NCI-H345 treated with DMSO at 0.1 percent for 48 hours (cell line): ENCODE data around the gene SMARCAL1.
A peak's percentile ranks its signal among the peaks of the same experiment; 100 is the strongest.
"Not testable (repeated sequence)": the region's sequence is repeated elsewhere in the genome, so short reads cannot be mapped to it uniquely, and the experiment has no call there.

Source experiments
- DNase-seq: peaks from one replicate; lab custom pipeline; 2025; ENCODE audit not compliant: unreplicated experiment; lab: John Stamatoyannopoulos, UW

The SMARCAL1 gene

DNA sequence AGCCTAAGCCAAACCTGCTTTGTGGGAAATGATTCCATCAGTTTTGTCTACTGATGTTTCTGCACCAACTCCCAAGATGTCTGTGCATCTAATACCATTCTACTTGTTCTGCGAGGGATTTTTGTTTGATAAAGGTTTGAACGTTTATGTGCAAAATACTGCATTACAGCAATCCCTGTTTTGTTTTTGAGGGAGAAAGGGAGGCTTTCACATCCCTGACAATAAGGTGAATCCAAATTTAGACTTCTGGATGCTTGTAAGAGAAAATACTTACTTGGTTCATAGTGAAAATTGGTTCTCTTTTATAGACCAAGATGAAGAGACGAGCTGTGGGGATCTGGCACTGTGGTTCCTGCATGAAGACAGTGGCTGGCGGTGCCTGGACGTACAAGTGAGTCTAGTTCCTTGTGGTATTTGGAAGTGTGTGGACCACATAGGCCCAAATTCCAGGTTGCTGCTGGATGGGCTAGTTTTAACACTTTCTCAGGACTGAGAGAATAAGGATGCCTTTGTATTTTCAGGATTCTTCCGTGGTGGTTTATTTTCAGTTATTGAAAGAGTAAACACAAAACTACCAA, 87.4 kb downstream of the SMARCAL1 start:
- DNase-seq, result no peak

DNA sequence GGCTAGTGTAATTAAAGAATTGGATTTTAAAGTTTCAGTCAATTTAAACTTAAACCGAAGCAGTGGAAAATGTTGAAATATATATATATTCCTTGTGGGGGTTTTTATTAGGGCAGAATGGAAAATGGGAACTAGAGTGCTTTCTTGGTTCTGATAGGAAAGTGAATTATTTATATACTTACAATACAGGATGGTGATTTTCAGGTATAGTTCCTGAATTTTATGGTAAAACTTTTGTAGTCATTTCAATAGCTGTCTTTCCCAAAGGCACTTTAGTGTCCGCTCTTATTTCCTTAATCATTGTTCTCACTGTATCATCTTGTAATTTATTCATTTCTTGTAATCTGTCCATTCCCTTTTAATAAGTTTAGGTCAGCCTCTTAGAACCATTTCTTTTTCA, 88.3 kb downstream of the SMARCAL1 start:
- no peak for DNase-seq

DNA sequence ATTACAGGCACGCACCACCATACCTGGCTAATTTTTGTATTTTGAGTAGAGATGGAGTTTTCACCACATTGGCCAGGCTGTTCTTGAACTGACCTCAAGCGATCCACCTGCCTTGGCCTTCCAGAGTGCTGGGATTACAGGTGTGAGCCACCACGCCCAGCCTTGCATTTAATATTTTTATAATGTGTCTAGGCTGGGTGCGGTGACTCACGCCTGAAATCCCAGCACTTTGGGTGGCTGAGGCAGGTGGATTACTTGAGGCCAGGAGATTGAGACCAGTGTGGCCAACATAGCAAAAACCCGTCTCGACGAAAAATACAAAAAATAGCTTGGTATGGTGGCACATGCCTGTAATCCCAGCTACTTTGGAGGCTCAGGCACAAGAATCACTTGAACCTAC, 89.6 kb downstream of the SMARCAL1 start:
- no peak for DNase-seq

DNA sequence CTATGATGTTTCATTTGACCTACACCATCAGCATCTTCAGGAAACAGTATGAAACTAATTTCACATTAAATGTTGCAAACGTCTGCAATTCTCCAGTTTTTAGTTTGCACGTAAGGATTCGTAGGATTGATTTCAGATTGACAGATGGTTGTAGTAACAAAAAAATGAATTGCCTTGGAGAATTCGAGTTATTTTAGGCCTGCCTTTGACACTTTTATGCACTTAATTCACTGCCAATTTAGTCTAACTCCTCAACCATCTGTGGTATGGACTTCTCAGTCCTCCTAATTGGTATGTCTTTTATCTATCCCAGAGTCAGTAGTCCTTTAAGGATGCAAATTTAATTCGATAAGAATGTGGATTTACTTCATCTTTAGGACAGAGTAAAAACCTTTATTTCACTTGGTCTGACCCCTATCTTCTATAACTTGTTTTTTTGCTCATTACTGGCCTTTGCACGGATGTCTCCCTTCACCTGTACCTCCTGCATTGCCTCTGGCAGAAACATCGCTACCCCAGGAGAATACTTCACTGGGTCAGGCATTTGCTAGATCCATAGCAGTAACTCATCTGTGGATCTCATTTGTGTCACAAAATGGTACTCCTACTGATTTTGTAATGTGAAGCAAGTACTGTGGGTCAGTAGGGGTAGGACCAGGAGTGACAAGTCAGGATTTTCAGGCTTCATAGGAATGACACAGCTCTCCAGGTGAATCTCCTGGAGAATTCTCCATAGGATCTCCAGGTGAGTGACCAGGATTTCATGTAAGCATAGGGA, 90.3 kb downstream of the SMARCAL1 start:
- DNase-seq, result no peak

DNA sequence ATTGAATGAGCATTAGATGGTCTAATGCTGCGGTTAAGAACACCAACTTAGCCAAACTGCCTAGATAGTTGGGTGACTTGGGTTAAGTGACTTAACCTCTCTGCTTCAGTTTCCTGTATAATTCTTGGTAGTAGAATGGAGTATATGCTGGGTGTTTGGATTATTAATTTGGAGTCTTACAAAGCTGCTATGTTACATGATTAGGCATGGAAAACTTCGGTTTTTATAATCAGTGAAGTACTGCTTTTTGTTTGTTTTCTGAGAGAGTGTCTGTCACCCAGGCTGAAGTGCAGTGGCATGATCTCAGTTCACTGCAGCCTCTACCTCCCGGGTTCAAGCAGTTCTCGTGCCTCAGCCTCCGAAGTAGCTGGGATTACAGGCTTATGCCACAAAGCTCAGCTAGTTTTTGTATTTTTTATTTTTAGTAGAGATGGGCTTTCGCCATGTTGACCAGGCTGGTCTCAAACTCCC, 90.9 kb downstream of the SMARCAL1 start:
- DNase-seq, result no peak

DNA sequence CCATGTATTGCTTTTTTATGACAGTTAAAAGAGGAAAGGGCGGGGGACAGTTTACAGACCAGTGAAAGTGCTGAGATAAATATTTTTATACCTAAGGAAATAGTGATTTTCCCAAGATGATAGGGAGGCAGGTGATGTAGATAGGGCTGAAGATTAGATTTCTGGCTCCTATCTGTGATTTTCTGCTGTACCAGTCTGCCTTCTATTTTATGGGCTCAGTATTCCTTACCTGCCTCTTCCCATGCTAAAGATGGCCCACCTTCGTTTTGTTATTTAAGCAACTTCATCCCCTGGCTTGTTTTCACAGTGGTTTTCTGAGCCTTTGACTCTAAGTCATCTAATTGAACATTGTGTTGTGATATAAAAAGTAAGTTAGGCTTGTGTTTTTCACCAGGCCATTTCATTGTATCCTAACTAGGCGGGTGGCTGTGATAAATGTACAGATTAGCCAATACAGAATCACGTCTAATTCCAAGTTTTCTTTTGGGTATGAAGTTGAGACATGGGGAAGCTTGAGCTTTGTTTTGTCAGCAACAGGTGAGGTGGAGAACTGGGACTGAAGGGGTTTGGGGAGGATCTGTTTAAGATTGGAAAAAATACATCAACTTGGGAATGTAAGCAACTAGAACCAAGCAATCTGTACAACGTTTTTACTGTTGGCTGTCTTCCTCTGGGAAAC, 91.6 kb downstream of the SMARCAL1 start:
- no peak for DNase-seq

DNA sequence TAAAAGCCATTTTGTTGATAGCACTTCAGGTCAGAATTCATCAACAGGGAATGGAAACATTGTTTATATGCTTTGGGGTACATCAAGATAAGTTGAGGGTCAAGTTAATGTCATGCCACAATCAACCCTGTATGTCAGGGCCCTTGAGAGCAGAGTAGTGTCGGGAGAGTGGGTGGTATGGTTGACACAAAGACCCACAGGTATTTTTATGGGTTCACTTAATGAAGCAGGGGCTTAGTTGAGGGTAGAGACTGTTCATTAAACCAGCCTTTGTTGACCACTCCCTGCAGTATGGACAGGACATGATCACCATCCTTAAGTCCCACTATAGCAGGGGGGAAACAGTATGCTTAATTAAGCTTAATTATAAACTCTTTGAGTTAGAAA, 92.1 kb downstream of the SMARCAL1 start:
- no peak for DNase-seq

DNA sequence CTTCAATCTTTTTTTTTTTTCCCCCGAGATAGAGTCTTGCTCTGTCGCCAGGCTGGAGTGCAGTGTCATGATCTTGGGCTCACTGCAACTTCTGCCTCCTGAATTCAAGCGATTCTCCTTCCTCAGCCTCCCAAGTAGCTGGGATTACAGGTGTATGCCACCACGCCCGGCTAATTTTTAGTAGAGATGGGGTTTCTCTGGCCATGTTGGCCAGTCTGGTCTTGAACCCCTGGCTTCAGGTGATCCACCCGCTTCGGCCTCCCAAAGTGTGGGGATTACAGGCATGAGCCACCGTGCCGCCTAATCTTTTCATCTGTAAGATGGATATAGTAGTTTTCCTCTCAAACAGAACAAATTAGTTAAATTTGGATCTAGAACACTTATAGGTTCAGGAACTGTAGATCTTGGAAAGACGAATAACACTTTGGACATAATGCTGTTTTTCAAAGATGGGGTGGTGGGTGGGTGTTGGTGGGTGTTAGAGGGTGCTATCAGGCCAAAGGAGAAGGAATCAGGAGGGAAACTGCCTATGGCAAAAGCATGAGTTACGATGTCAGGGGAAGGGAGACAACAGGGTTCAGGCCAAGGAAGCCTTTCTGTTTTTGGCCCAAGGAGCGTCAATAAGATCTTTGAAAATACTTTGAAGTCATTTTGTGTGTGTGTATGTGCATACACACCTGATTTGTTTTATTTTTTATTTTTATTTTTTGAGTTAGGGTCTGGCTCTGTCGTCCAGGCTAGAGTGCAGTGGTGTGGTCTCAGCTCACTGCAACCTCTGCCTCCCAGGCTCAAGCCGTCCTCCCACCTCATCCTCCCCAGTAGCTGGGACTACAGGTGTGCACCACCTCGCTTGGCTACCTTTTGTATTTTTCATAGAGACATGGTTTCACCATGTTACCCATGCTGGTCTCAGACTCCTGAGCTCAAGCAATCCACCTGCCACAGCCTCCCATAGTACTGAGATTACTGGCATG, 93.1 kb downstream of the SMARCAL1 start:
- DNase-seq, result no peak

DNA sequence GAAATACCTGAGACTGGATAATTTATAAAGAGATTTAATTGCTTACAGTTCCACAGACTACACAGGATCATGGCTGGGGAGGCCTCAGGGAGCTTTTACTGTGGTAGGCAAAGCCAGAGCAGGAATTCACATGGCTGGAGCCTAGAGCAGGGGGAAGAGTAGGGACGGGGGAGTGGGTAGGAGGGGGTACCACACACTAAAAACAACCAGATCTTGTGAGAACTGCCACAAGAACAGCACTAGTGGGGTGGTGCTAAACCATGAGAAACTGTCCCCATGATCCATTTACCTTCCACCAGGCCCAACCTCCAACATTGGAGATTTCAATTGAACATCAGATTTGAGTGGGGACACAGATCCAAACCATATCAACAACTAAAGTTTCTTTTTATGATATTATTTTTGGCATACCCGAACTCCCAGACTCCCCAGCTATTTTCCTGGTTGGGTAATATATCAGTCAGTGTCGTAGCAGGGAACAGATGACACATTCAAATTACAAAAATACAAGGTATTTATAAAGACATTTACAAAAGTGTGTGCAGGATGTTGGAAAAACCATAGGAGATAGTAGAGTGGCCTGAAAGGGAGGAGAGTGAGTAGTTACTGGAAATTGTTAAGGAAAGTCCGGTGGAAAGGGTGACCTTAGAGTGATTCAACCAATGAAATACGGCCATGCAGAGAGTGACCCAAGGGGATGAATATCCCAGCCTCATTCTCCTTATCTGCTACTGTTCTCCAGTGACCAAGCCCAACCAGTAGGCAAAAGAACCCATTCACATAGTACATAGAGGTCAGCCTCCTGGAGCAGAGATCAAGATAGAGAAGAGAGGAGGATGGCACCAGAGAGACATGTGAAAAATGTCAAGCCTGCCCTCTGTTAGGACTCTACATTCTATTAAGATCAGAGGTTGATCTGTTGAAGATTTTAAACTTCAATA, 95.2 kb downstream of the SMARCAL1 start:
- DNase-seq, result no peak

DNA sequence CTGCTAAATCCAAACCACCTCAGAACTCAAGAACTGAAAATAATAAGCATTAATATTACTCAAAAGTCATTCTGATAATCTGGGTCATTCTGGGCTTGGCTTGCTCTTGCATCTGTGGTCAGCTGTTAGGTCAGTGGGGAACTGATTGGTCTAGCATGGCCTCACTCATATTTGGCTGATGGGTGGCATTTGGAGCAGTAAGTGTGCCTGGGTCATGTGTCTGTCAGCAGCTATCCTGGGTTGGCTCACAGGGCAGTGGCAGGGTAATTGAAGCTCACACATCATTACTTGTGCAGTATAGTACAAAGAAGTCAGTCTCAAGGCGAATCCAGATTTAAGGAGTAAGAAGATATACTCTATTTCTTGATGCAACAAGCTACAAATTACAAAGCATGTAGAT, 95.9 kb downstream of the SMARCAL1 start:
- no peak for DNase-seq

DNA sequence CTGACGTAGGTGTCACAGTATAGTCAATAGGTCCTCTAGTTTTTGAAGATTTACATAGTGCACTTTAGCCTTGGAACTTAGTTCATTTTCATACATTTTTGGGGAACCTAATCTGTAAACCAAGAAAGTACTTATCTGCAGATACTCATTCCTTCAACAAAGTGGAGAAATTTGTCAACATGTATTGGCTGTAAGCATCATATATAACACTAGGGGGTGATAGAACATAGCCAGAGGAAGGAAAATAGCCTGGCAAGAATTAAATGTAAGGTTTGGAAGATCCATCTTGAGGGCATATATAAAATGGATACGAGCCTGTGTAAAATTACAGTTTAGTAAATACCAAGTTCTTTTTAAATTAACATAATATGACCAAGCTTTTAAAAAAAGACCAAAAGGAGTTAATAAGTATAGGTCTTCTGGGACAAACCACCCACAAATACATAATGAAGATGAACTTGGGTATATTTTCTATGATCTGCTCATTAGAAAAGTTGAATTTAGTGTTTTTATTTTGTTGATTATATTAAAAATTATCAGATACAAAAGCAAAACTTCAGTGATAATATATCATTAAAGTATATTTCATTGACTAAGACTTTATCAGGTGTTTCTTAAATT, 104.6 kb downstream of the SMARCAL1 start:
- peak; percentile 17 for DNase-seq

DNA sequence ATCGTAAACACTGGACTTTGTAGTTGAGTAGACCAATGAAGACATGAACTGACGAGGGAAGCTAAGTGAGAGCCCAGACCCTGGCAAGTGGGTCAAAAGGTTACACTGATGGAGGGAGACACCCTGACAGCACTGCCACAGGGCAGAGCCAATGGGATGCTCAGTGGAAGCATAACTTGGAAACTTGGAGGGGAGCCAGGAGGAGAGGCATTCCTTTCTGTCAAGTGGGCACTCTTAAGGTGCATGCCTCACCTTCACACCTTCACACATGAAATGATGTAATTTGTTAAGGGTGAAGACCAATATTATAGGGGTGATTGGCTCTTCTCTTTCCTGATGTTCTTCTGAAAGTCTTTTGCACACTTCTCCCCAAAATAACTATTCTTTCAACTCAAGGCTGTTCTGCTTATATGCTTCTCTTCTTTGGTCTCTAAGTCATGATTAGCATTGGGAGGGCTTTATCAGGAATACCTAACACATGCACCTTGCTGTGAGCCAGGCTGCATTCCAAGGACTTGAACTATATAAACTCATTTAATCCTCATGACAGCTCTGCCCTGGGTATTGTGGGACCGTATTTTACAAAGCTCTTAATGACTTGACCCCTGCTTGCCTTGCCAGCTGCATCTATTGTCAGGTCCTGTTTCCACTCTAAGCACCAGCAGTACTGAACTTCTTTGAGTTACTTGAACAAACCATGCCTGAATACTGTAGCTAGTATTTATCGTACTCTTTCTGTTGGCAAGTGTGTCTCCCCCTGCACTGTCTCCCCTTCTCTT, 105.4 kb downstream of the SMARCAL1 start:
- no peak for DNase-seq

DNA sequence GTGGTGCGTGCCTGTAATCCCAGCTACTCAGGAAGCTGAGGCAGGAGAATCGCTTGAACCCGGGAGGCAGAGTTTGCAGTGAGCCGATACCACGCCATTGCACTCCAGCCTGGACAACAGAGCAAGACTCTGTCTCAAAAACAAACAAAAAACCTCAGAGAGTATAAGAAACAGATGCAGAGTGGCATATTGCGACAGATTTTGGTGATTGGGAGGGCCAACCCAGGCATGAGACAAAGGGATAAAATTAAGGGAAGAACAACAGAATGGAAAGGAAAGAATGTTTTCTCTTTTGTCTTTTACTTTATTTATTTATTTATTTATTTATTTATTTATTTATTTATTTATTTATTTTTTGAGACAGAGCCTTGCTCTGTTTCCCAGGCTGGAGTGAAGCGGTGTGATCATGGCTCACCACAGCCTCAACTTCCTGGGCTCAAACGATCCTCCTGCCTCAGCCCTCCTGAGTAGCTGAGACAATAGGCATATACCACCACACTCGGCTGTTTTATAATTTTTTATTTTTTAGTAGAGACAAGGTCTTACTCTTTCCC, 106.4 kb downstream of the SMARCAL1 start:
- DNase-seq, result not testable (repeated sequence)

DNA sequence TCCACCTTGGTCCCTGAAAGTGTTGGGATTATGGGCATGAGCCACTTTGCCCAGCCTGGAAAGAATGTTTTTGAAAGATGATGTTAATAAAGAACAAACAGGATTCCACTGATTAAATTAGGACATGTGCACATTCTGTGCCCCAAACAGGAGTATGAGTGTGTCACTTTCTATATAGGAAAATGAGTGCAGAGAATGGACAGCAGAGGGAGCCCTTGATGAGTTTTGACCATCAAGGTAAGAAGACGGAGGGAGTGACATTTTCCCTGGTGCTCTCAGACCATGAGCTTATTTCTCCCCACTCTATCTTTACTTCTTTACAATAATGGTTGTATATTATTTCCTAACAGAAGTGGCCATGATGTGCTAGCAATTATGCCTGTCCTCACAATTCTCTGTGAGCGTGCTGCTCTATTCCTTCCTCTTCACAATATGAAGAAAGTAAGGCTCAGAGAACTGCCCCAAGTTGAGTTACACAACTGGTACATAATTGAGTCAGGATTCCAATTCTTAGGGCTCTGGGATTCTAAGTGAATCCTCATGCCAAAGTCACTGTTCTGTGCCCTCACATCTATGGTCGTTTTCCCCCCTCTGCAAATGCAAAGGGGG, 107.0 kb downstream of the SMARCAL1 start:
- peak; percentile 39 for DNase-seq

DNA sequence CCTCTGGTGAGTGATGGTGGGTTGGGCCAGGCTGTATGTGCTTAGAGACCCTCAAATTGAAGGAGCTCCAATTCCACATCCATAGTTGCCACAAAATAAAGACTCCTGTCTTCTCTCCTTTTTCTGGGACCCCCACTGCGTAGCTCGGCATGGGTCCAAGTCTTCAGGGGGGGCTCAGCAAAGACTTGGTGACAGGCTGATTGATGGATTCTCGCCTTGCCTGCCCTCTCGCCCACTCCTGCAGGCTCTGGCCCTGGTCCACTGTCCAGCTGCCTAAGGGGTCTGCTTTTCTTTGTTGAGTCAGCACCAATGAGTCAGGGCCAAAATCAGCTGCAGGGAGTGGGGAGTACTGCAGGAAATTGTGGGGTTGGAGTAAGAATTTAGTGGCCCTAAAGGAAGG, 107.8 kb downstream of the SMARCAL1 start:
- no peak for DNase-seq

DNA sequence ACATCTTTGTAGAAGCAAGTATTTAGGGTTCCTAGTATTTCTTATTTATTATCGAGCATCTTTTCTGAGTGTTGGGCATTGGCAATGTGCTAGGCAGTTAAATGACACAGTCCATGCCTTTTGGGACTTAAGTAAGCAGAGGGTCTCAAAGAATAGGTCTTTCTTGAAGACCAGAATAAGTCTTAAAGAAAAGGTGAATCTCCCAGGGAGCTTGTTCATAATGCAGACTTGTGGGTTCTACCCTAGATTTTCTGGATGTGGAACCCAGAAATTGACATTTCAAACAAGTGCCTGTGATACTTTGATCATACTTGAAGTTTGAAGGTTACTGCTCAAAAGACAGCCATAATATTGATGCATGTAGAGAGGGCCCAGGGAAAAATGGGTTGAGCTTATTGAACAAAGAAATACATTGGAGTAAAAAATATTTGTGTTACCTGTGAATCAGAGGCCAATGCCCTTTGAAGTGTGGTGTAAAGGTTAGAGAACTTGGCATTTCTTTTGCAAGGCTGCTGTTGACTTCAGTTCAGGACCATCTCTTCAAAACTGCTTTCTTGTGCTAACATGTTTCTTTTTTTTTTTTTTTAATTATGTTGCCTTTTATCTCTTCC, 110.7 kb downstream of the SMARCAL1 start:
- no peak for DNase-seq

DNA sequence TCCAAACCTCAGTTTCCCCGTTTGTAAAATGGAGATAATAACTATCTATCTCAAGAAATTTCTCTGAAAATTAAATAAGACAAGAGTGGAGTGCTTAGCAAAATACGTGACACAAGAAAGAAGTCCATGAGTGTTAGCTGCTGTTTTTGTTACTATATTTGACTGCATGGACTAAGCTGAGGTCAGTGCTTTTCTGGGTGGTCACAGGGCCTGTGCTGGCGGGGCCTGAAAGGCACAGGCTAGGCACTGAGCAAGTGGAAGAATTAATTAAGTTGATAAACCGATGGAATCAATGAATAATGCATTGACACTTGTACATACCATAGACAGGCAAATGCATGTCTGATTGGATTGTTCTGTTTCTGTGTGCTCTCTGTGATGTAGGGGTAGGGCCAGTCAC, 113.7 kb downstream of the SMARCAL1 start:
- no peak for DNase-seq

DNA sequence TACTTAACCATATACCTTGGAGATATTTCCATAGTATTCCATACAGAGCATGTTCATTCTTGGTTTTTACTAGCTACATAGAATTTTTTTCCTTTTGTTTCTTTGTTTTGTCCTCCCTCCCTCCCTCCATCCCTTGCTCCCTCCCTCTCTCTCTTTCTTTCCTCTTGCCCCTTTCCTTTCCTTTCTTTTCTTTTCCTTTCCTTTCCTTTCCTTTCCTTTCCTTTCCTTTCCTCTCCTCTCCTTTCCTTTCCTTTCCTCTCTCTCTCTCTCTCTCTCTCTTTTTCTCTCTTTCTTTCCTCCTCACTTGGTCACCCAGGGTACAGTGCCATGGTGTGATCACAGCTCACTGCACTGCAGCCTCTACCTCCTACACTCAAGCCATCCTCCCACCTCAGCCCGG, 114.7 kb downstream of the SMARCAL1 start:
- DNase-seq, result no peak
